B cell (primary cell): ENCODE measurements around the gene PCSK1. TPM values are rescaled to one million over a fixed set of nuclear protein-coding genes. Genes with fewer than 3 reads are reported as not detected.

Experiments
- ATAC-seq: fragments of 200-7000 bp; cut with Tn5 transposase; one replicate; pipeline ENCODE4 v1.10.0; 2021; ENCODE audit warnings: low read depth, mild to moderate bottlenecking, moderate number of reproducible peaks, moderate library complexity
- CTCF ChIA-PET: fragments of 350-600 bp; sonication (Branson Sonifier 250); formaldehyde crosslinking; loops from one replicate; lab custom pipeline; 2021; ENCODE audit warnings: antibody characterized with exemption, inconsistent platforms; lab: Charles Lee
- POLR2A ChIA-PET: fragments of 350-600 bp; sonication (Branson Sonifier 250); formaldehyde crosslinking; loops from one replicate; lab custom pipeline; 2021; ENCODE audit warnings: antibody characterized with exemption; lab: Charles Lee
- DNase-seq: peaks from one replicate; pipeline ENCODE4 v3.0.0; 2013
- H2AFZ ChIP-seq: 2 replicates; pipeline ENCODE4 v1.6.1; 2012; ENCODE audit warnings: mild to moderate bottlenecking, low read depth, low read length; ENCODE audit not compliant: insufficient read depth, poor library complexity, severe bottlenecking
- H3K27ac ChIP-seq, 2 donors: 1 replicate in 1 of 2; 2 replicates in 1 of 2; pipeline ENCODE4 v1.5.1; 2012 to 2013; ENCODE audit warnings: low read length in 2 of 2, mild to moderate bottlenecking in 2 of 2, moderate library complexity in 1 of 2
- H3K27me3 ChIP-seq, 4 experiments: fragments of 200-600 bp in 1 of 4; sonication (generic) in 1 of 4; replicated peaks in 1 of 4; 1 replicate in 2 of 4; 2 replicates in 2 of 4; pipeline versions ENCODE4 v1.6.1 to v1.7.0; 2013 to 2016; ENCODE audit warnings: low read length in 3 of 4, mild to moderate bottlenecking in 2 of 4, mixed read lengths in 1 of 4, moderate library complexity in 1 of 4; ENCODE audit not compliant: insufficient read depth in 4 of 4, control insufficient read depth in 3 of 4; ENCODE audit errors: control extremely low read depth in 1 of 4
- H3K36me3 ChIP-seq, 2 experiments: replicated peaks in 1 of 2; 1 replicate in 1 of 2; 2 replicates in 1 of 2; pipeline versions ENCODE4 v1.6.1 to v1.7.1; 2013; ENCODE audit warnings: low read length in 1 of 2; ENCODE audit not compliant: insufficient read depth in 2 of 2, control insufficient read depth in 1 of 2; ENCODE audit errors: control extremely low read depth in 1 of 2, extremely low read depth in 1 of 2
- H3K4me1 ChIP-seq, 2 donors: fragments of 200-600 bp in 1 of 2; sonication (generic) in 1 of 2; 1 replicate in 1 of 2; 2 replicates in 1 of 2; pipeline versions ENCODE4 v1.5.1 to v1.6.1; 2013 to 2017; ENCODE audit warnings: low read length in 2 of 2; ENCODE audit not compliant: control insufficient read depth in 2 of 2, insufficient read depth in 2 of 2
- H3K4me2 ChIP-seq: replicated peaks from 2 replicates; pipeline ENCODE3; 2012; ENCODE audit warnings: mild to moderate bottlenecking, low read depth, low read length; ENCODE audit not compliant: poor library complexity, severe bottlenecking
- H3K4me3 ChIP-seq, 5 experiments: fragments of 200-600 bp in 1 of 5; sonication (generic) in 1 of 5; 1 replicate in 3 of 5; 2 replicates in 2 of 5; pipeline versions ENCODE4 v1.5.1 to v1.7.0; 2011 to 2016; ENCODE audit warnings: low read length in 4 of 5, mild to moderate bottlenecking in 4 of 5, low read depth in 2 of 5, control low read depth in 1 of 5, moderate library complexity in 1 of 5; ENCODE audit not compliant: insufficient read depth in 1 of 5; ENCODE audit errors: control extremely low read depth in 1 of 5, extremely low read depth in 1 of 5
- H3K79me2 ChIP-seq: fragments of 200-600 bp; sonication (generic); one replicate; pipeline ENCODE4 v1.6.0; 2016; ENCODE audit warnings: low read length; ENCODE audit not compliant: control insufficient read depth, insufficient read depth
- H3K9ac ChIP-seq: fragments of 200-600 bp; sonication (generic); 2 replicates; pipeline ENCODE4 v1.6.1; 2017; ENCODE audit warnings: mild to moderate bottlenecking, low read length, moderate library complexity
- H3K9me3 ChIP-seq, 3 donors: one replicate each; pipeline versions ENCODE4 v1.6.1 to v1.7.1; 2013; ENCODE audit warnings: low read length in 2 of 3; ENCODE audit not compliant: control insufficient read depth in 2 of 3, insufficient read depth in 1 of 3; ENCODE audit errors: control extremely low read depth in 1 of 3
- H4K20me1 ChIP-seq: 2 replicates; pipeline ENCODE4 v1.6.0; 2012; ENCODE audit warnings: mild to moderate bottlenecking, low read length; ENCODE audit not compliant: insufficient read depth, control insufficient read depth, poor library complexity, severe bottlenecking
- H3K27ac Mint-ChIP-seq: one replicate; pipeline ENCODE4 v1.8.0; 2021; ENCODE audit warnings: mixed read lengths
- H3K27me3 Mint-ChIP-seq: one replicate; pipeline ENCODE4 v1.8.0; 2021; ENCODE audit warnings: mixed read lengths
- H3K4me1 Mint-ChIP-seq: one replicate; pipeline ENCODE4 v1.8.0; 2021; ENCODE audit warnings: mixed read lengths
- H3K4me3 Mint-ChIP-seq: one replicate; pipeline ENCODE4 v1.8.0; 2021; ENCODE audit warnings: mixed read lengths
- H3K9me3 Mint-ChIP-seq: one replicate; pipeline ENCODE4 v1.8.0; 2022; ENCODE audit warnings: mixed read lengths; ENCODE audit not compliant: insufficient read depth
- CTCF ChIP-seq: fragments of 200-600 bp; IDR thresholded peaks from one replicate; pipeline ENCODE4 v1.8.0; 2022; ENCODE audit warnings: antibody characterized with exemption, mild to moderate bottlenecking
- EZH2 ChIP-seq: IDR thresholded peaks from 2 replicates; pipeline ENCODE4 v1.6.1; 2012; ENCODE audit warnings: borderline replicate concordance, low read depth, mild to moderate bottlenecking, moderate library complexity, low read length; ENCODE audit not compliant: insufficient read depth, poor library complexity, severe bottlenecking
- WGBS: methylation state at CpG from one replicate; pipeline ENCODE4 v1.1.5; 2013; ENCODE audit warnings: missing lambda C conversion rate; ENCODE audit not compliant: insufficient coverage; 5-methylcytosine and 5-hydroxymethylcytosine counted together
- intact Hi-C: fragments of 100-400 bp; cut with micrococcal nuclease; formaldehyde crosslinking; loops from one replicate; pipeline ENCODE4 v1.10.0; 2022
- polyA plus RNA-seq: library from polyadenylated mRNA; depleted of rRNA; stranded (reverse); fragments of >200 nt; gene quantifications from 2 replicates; pipeline ENCODE4 v1.2.3, GENCODE V29; 2012
- total RNA-seq, 2 donors: library from RNA; stranded (reverse); fragments of 120-200 nt in 1 of 2; gene quantifications; 1 replicate in 1 of 2; 2 replicates in 1 of 2; pipeline versions ENCODE4 v1.2.3 to v1.2.4, GENCODE V29; 2013 to 2022

PCSK1 gene
- total and polyA plus RNA-seq, 2 donors (not counting 1 experiment from before 2014, with no cell fraction given): not detected

GRCh38 chr5:96455789-96456188 is 22.7 kb upstream of the PCSK1 start:
- peaks cover 2% of the 10 kb centered on the region for H3K4me1 Mint-ChIP-seq
- Histone ChIP-seq H4K20me1 (no peaks in the 10 kb centered on the region), H3K9ac (no peak overlapping the region), H3K4me2 (no peak overlapping the region), H3K9me3 (no peaks in the 10 kb centered on the region), H2AFZ (peak overlapping the region; percentile 6), H3K27me3 (no peaks in the 10 kb centered on the region), H3K79me2 (no peaks in the 10 kb centered on the region), H3K4me3 (no peak overlapping the region), H3K4me1 (no peaks in the 10 kb centered on the region), H3K27ac (no peak overlapping the region), H3K36me3 (no peaks in the 10 kb centered on the region)
- TF ChIP-seq EZH2 (no peak), CTCF (no peak)
- no peak overlapping the region for H3K27ac Mint-ChIP-seq
- DNase-seq (no peak), ATAC-seq (no peak)
- intact Hi-C loops: no loop called here
- POLR2A ChIA-PET: no interaction called here
- H3K27me3 Mint-ChIP-seq: peaks cover 9% of the 10 kb centered on the region
- H3K9me3 Mint-ChIP-seq: no peaks in the 10 kb centered on the region
- H3K4me3 Mint-ChIP-seq: no peak overlapping the region
- CTCF ChIA-PET: no interaction called here
- WGBS: 93% methylated on average over 2 of the region's 4 CpGs

- no peak overlapping the region for H3K27ac ChIP-seq
- no peaks in the 10 kb centered on the region for H3K79me2 ChIP-seq
- no peak overlapping the region for H3K4me2 ChIP-seq
- no peak overlapping the region for H3K4me3 ChIP-seq
- no peak overlapping the region for H3K9ac ChIP-seq
- ChIA-PET CTCF (interaction anchor here (0.5 kb wide), 1 partner anchor 240 kb away, joined by 3 read pairs; no protein-coding TSS in a partner anchor), POLR2A (no interaction called here)
- peaks cover 0 to 4% (median 0%) of the 10 kb centered on the region in 4 experiments for H3K27me3 ChIP-seq
- H3K27ac Mint-ChIP-seq: no peak overlapping the region
- DNase-seq (no peak), ATAC-seq (no peak)
- intact Hi-C loops: no loop called here
- H3K9me3 Mint-ChIP-seq: no peaks in the 10 kb centered on the region
- H3K9me3 ChIP-seq: no peaks in the 10 kb centered on the region
- H3K4me1 Mint-ChIP-seq: peaks cover 2% of the 10 kb centered on the region
- no peaks in the 10 kb centered on the region for H3K4me1 ChIP-seq
- no peak overlapping the region for H3K4me3 Mint-ChIP-seq
- 50% methylated on average over 1 of the region's 3 CpGs for WGBS
- no peak for TF ChIP-seq EZH2
- no peak for TF ChIP-seq CTCF
- no peaks in the 10 kb centered on the region for H4K20me1 ChIP-seq
- H3K27me3 Mint-ChIP-seq: peaks cover 18% of the 10 kb centered on the region
- no peak overlapping the region for H2AFZ ChIP-seq
- H3K36me3 ChIP-seq: no peaks in the 10 kb centered on the region
Observed at GRCh38 chr5:96453394-96453793, 20.3 kb upstream of the PCSK1 start.
